HT1080 (cell line): ENCODE measurements around the gene SLC30A2. TPM values are rescaled to one million over a fixed set of nuclear protein-coding genes. Genes with fewer than 3 reads are reported as not detected.

ENCODE experiments used
- DNase-seq: peaks from one replicate; pipeline ENCODE4 v3.0.0-alpha.2; 2015; ENCODE audit warnings: low read depth
- total RNA-seq: library from RNA; depleted of rRNA; stranded (reverse); fragments of >200 nt; shearing (Covaris generic); gene quantifications from 2 replicates; pipeline ENCODE4 v1.2.3, GENCODE V29; 2014

Gene SLC30A2
- total RNA-seq, 1 experiment from 2014 or later: not detected

GRCh38 chr1:26041978-26042377 lies 3.9 kb downstream of the SLC30A2 start:
- DNase-seq: no peak

- no peak for DNase-seq
Measured at GRCh38 chr1:26041401-26041800, 4.5 kb downstream of the SLC30A2 start.

- DNase-seq: no peak
Measured at GRCh38 chr1:26038904-26039303, 7.0 kb downstream of the SLC30A2 start.

GRCh38 chr1:26038477-26038876 lies 7.4 kb downstream of the SLC30A2 start:
- DNase-seq: no peak

- no peak for DNase-seq
Measured at GRCh38 chr1:26037904-26038303, 8.0 kb downstream of the SLC30A2 start.

GRCh38 chr1:26036756-26037281 lies 9.1 kb downstream of the SLC30A2 start:
- DNase-seq: no peak

- DNase-seq: peak; percentile 69
Measured at GRCh38 chr1:26035959-26036755, 9.8 kb downstream of the SLC30A2 start.

- peak; percentile 77 for DNase-seq
Measured at GRCh38 chr1:26035203-26035958, 10.5 kb downstream of the SLC30A2 start.

GRCh38 chr1:26034504-26035202 lies 11.3 kb downstream of the SLC30A2 start:
- no peak for DNase-seq

GRCh38 chr1:26032656-26033357 lies 13.1 kb downstream of the SLC30A2 start:
- no peak for DNase-seq

- no peak for DNase-seq
Measured at GRCh38 chr1:26031611-26032220, 14.2 kb downstream of the SLC30A2 start.

- DNase-seq: no peak
Measured at GRCh38 chr1:26031196-26031595, 14.7 kb downstream of the SLC30A2 start.

- no peak for DNase-seq
Measured at GRCh38 chr1:26029864-26030481, 15.9 kb downstream of the SLC30A2 start.

- DNase-seq: no peak
Measured at GRCh38 chr1:26029054-26029863, 16.7 kb downstream of the SLC30A2 start.

- peak; percentile 28 for DNase-seq
Measured at GRCh38 chr1:26028490-26028980, 17.4 kb downstream of the SLC30A2 start.

- DNase-seq: no peak
Measured at GRCh38 chr1:26027716-26028489, 18.0 kb downstream of the SLC30A2 start.

- DNase-seq: no peak
Measured at GRCh38 chr1:26025517-26025916, 20.4 kb downstream of the SLC30A2 start.

GRCh38 chr1:26025060-26025459 lies 20.9 kb downstream of the SLC30A2 start:
- no peak for DNase-seq
